Activated effector memory CD4-positive, alpha-beta T cell treated with Interleukin-2 at 50 U/mL for 16 hours (primary cell): ENCODE data around the gene RPS8.
"Not testable (repeated sequence)": the region's sequence is repeated elsewhere in the genome, so short reads cannot be mapped to it uniquely, and the experiment has no call there.

Experiments used
- DNase-seq: peaks from one replicate; pipeline ENCODE4 v3.0.0-alpha.2; 2020

Gene RPS8

DNA sequence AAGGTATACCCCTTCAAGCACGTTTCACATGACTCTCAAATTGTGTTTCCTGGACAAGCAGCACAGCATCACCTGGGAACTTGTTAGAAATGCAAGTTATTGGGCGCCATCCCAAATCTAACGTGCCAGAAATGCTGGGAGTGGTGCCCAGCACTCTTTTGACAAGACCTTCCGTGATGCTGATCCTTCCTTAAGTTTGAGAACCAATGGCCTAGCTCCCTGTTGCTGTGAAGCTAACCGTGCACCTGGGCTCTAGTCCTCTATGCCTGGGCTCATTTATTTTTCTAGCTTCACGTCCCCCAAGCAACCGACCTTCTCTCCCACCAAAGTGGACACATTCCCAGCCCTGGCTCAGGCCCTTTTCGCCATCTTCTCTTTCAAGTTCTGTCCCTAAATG, 8.4 kb downstream of the RPS8 start:
- DNase-seq, result no peak

DNA sequence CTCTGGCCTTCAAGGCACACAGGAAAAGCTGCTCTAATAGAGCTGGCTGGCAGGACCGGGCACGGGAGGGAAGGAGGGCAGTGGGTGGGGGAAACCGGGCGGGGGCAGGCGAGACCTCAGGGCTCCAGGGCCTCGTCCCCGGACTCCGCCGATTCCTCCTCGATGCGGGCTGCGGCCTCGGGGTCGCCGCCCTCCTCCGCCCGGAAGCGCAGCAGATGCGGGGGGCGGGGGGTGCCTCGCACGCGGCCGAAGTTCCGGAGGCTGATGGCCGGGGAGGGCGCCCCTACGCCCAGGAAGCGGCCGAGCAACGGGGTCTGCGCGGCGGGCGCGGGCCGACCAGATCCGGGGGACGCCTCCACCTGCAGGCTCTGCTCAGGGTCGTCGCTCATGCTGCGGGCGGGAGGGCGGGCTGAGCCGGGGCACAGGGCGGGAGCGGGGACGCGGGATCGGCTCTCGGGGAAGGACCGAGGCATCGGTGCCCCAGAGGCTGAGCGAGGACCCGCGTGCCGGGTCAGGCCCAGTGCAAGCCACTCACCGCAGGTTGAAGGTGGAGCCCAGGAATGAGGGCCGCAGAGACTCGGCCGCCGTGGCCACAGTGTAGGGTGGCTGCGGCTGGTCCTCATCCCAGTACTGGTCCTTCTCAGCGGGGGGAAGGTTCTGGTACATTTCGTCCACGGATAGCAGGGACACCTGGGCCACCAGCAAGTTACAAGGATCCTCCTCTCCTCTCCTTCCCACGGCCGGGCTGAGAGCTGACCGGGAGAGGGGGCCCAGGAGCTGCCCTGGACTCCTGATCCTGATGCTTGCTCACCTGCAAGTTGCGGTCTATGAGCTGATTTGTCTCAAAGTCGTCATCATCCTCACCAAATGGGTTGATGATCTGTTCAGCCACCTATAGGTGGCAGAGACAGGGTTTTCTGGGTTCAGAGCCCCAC, 9.0 kb downstream of the RPS8 start:
- no peak for DNase-seq

DNA sequence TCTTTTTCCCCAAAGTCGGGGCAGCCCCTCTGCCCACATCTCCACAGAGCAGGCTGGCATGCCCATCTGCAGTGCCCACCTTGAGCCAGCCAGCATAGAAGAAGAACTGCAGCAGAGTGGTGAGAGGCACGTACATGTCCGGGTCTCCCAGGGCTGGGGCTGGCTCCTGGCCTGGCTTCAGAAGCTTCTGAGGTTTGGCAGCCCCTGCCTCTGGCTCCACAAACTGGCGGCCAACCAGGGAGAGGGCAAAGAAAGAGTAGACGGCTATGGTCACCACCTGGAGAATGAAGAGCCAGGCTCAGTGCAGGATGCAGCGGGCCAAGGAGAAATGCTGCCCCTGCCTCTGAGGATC, 9.7 kb downstream of the RPS8 start:
- DNase-seq, result no peak

DNA sequence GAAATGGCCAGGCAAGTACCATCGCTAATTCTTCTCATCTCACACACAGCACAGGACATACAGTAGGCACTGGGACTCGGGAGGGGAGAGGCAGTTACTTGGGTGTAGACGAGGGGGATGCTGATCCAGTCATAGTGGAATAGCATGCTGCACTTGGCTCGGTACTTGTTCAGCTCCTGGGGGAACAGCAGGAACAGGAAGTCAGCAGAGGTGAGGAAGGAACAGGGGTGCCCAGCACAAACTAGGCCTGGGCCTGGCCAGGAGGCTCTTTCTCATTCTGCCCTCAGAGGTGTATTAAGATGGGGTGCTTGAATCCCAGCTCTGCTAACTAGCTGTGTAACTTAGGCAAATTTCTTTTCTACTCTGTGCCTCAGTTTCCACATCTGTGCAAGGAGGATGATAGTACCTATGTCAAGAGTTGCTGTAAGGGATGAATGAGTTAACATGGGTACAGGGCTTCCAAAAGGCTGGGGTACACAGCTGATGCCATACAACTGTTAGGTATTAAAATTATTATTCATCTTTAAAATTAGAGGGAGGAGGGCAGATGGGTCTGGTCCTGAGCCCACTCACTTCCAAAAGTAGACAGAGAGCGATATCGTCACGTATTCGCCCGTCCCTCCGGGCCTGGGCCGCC, 10.3 kb downstream of the RPS8 start:
- no peak for DNase-seq

DNA sequence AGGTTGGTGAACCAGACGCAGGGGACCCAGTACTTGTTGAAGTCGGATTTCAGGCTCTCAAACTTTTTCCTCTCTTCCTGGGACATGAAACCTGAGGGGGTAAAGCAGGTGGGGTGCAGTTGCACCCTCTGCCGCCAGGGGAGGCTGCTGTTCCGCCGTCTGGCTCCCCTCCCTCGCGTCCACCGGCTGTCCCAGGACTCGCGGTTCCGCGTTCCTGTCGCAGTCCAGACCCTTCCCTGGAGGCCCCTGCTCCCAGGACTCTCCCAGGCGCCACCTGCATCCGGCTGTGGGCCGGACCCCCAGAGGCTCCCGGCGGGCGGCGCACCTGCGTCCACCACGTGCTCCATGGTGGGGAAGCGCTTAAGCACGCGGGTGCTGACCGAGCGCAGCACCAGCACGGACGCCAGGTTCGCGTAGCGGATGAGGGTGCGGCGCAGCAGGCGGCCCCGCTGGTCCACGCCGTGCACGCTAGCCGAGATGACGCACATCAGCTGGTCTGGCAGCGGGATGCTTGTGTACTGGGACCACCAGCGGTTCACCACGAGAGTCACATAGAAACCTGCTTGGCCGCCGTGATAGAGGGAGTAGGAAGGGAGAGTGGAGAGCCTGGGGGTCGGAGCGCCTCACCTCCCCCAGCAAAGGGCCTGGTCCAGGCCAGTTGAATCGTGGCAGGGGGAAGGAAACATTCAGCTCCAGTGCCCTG, 10.9 kb downstream of the RPS8 start:
- DNase-seq, result peak; percentile 72

DNA sequence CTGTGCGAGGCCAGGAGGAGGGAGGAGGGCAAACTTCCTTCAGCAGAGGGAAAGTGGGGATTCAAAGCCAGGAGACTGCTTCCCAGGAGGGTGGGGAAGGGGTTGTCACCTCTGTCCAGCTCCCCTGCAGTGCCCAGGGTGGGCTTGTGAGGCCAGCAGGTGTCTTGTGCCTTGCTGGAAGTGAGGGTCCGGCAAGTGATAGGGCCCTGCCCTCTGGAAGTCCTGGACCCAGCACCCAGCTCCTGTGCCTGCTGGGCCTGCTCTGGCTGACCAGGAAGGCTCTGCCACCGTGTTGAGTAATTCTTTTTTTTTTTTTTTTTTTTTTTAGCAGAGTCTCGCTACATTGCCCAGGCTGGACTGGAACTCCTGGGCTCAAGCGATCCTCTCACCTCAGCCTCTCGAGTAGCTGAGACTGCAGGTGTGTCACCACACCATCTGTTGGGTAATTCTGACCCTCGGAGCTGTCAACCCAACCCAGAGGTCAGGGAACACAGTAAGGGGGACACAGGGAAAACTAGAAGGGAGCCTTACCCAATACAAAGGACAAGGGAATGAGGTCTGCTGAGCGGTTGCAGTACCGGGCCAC, 11.6 kb downstream of the RPS8 start:
- DNase-seq, result no peak

DNA sequence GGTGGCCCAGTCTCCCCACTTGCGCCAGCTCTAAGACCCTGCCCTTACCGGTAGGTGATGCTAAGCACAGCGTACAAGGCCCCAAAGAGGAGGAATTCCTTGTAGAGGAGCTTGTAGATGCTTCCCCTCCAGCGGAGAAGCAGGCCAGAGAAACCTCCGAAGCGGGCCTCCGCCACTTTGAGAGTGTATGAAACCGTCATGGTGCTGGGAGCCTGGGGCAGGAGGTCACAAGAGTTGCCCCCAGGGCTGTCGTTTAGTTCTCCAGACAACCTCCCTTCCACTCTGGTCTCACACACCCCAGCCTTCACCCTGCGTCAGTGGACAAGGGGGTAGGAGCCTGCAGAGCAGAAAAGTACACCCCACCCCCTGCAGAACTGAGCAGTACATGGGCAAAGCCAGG, 12.2 kb downstream of the RPS8 start:
- no peak for DNase-seq

DNA sequence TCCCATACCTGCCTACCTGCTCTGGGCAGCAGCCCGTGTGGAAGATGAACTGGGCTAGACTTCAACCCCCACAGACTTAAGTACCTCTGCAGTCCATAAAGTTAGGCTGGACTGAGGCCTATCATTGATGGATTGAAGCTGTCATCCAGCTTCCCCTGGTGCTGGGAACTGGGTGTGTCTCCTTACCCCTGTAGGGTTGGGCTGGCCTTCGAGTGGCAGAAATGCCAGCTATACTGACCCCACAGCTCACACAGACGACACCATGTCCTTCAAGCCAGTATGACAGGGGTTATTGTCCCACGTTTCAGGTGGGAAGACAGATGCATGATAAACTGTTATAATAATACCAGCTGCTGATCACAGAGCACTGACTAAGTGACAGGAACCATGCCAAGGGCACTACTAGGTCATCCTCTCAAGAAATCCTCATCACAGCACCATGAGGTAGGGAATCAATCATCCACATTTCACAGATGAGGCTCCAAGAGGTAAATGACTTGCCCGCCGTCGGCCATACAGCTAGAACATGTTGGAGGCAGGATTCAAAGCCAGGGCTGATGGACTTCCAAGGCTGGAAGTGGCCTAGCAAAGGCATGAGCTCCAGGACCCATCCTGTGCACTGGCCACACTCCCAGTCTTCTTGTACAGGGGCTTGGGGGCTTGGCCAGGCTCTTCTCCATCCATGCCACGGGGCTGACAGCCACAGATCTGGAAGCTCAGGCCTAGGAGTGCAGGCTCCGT, 12.9 kb downstream of the RPS8 start, which contains the start of gene BEST4:
BEST4 (minus strand) TSS at position 51 of the 741 bp plus-strand sequence. CDS start 465 bp downstream, outside the sequence.
- DNase-seq, result no peak

DNA sequence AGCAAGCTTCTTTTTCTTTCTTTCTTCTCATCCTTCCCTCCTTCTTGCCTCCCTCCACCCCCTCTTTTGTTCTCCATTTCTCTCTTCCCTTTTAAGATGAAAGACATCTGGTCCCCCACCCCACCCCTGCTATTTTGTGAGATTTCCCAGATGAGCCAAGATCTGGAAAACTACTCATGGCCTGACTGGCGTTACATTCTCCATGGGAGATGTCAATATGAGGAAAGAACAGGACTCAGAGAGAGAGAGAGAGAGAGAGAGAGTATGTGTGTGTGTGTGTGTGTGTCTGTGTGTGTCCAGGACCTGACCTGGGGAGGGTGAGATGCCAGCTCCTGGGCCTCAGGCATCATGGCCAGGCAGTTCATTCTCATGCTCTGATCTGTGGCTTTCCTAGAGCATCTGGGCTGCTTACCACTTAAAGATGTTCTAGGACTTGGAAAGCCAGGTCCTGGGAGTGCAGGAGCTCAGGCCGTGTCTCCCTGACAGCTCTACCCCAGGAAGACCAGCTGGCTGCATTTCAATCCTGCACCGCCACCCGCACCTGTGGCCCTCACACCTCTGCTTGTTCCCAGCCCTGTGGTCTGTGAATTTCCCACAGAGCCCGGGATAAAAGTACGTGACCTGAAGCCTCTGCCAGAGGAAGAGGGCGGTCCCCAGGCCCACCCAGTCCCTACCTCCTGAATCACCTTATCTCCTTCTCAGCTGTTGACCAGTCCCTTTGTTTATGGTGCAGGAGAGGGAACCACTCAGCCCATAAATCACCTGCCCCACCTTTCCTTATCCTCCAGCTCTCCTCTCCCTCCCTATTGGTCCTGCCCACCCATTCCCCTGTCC, 15.8 kb downstream of the RPS8 start:
- DNase-seq, result no peak

DNA sequence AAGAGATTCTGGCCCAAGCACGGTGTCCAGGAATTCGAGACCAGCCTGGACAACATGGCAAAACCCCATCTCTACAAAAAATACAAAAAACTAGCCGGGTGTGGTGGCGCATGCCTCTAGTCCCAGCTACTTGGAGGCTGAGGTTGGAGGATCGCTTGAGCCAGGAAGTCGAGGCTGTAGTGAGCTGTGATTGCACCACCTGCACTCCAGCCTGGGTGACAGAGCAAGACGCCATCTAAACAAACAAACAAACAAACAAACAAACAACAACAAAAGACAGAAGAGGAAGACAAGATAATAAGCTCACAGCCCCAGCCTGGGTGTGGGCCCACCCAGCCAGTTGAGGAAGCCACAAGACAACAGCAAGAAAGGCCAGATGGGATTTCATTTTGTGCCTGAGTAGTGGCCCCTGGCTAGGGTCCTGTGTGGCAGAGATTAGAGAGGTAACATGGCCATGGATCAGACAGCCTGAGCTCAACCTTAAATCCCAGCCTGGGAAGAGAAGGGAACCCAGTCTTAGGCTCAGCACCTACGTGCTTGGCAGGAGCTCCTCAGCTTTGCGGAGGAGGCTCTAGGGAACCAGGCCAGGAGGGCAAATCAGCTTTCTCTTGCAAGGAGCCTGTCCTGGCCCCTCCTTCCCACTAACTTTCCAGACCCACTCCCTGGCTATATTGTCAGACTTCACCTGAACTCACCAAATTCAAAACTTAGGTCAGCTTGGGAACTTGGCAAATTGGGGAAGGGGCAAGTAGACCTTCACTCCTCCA, 17.6 kb downstream of the RPS8 start:
- no peak for DNase-seq

DNA sequence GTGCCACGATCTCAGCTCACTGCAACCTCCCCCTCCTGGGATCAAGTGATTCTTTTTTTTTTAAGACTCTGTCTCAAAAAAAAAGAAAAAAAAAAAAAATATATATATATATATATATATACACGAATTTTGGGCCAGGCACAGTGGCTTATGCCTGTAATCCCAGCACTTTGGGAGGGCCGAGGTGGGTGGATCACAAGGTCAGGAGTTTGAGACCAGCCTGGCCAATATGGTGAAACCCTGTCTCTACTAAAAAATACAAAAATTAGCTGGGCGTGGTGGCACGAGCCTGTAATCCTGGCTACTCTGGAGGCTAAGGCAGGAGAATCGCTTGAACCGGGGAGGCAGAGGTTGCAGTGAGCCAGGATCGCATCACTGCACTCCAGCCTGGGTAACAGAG, 22.5 kb downstream of the RPS8 start:
- DNase-seq, result not testable (repeated sequence)

DNA sequence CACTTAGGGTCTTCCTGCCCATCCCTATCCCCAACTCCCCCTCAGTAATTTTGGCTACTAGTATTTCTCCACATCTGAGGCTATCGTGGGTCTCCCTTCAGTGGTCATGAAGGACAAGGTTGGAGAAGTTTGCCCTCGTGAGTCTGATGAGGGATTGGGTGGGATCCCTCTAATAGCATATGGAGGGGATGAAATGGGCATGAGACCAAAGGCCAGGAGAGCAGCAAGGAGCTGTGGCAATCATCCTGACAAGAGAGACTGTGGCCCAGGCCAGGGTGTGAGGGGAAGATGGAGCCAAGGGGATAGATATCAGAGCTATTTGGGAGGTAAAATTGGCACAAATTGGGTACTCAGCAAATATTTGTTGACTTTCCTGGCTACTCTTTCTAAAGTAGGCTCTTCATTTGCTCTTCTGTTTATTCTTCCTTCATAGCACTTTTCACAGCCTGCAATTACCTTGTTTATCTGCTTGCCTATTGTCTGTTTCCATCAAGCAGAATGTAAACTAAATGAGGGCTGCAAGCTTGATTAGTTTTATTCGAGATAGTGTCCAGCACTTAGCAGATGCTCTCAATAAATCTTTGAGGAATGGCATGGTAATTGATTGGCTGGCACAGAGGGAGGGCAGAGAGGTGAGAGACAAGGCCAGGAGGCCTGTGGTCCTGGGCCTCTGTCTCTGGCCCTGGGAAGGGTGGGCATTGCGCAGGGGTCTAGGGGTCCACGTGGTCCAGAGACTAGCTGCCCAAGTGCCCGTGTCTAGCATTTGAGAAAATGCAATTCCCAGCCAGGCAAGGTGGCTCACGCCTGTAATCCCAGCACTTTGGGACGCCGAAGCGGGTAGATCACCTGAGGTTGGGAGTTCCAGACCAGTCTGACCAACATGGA, 23.4 kb downstream of the RPS8 start:
- DNase-seq, result no peak

DNA sequence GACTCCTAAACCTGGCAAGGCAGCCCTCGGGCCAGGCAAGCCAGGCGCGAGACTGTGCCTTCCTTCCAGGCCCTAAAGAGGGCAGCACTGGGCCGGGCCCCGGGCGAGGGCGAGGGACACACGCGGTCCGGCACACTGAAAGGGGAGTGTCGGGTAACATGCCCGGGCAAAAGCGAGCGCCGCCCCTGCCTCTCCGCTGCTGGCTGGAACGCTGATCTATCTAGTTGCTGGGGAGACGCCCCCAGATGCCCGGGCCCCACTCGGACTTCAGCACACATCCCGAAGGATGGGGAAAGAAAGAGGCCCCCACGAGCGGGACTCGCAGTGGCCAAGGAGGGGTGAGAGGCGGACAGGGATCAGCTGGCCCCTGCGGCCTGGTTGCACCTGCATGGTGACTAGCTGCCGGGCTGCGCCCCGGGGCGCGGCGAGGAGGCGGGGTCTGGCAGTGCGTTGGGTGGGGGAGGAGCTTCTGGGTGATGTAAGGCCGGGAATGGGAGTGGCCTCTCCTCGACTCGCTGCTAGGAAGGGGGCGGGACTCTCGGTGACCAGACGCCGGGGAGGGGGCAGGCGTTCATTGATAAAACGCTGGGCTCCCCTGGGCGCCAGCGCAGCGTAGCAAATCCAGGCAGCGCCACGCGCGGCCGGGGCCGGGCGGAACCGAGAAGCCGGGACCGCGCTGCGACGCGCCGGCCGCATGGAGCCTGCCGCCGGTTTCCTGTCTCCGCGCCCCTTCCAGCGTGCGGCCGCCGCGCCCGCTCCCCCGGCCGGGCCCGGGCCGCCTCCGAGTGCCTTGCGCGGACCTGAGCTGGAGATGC, 24.6 kb downstream of the RPS8 start, which contains the start of gene PLK3:
PLK3 (plus strand) TSS at position 608 of the 815 bp plus-strand sequence; CDS start at position 695, 87 bp downstream.
- peak; percentile 98 for DNase-seq

DNA sequence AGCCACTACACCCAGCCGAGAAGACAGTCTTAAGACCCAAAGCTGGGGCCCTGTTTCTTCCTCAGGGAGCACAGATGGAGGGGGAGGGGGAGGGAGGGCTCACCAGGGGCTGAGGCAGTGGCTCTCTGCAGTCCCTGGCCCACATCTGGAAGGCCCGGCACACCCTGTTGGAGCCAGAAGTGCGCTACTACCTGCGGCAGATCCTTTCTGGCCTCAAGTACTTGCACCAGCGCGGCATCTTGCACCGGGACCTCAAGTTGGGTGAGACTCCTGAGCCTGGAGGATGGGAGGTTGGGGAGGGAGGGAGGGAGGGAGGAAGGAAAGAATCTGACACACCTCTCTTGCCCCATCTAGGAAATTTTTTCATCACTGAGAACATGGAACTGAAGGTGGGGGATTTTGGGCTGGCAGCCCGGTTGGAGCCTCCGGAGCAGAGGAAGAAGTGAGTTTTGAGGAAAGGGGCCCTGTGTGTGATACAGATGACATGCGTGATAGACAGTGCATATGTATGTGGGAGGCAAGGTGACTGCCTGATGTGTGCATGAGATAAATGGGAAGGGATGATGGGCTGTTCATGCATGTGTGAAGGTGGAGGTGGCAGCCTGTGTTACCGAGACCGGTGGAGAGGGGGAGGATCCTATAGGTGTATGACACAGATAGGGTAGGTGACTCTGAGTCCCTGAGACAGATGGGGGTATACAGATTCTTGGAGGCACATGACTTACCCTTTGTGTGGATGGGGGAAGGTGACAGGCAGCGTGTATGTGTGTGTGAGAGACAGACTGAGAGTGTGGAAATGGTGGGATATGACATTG, 26.4 kb downstream of the RPS8 start:
- DNase-seq, result no peak

DNA sequence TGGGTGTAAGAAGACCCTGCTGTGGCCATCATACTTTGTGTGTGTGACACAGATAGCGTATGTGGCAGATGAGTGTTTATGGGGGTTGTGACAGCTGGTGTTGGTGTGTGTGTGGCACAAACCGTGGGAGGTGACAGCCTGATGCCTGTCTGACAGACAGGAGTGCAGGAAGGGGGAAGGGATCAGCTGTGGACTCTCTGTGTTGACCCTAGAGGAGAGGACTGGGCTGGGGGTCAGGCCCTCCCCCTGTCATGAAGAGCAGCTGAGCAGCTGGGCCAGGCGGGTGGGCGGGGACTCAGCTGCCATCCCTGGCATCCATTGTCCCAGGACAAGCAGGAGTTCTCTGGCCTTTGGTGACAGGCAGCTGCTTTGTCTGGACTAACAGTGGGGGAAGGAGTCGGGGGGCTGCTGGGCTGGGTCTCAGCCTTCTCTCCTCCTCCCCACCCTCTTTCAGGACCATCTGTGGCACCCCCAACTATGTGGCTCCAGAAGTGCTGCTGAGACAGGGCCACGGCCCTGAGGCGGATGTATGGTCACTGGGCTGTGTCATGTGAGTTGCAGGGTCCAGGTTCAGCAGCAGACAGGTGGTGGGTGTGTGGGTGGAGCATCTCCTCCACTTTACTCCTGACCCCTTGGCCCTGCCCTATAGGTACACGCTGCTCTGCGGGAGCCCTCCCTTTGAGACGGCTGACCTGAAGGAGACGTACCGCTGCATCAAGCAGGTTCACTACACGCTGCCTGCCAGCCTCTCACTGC, 27.1 kb downstream of the RPS8 start:
- DNase-seq, result no peak

DNA sequence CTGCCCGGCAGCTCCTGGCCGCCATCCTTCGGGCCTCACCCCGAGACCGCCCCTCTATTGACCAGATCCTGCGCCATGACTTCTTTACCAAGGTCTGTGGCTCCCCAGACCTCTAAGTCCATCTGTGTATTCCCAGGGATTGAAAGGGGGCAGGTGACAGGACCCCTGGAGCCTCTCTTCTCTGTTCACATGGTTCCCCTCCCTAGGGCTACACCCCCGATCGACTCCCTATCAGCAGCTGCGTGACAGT, 27.6 kb downstream of the RPS8 start:
- DNase-seq, result no peak
